Stomach (tissue), 9 donors: ENCODE results near the gene FAIM. TPM values are rescaled to one million over a fixed set of nuclear protein-coding genes. Genes with fewer than 3 reads are reported as not detected.
"Not testable (repeated sequence)": the region's sequence is repeated elsewhere in the genome, so short reads cannot be mapped to it uniquely, and the experiment has no call there.

ENCODE experiments used
- DNase-seq, 2 donors: peaks; one replicate each; pipeline versions ENCODE4 v3.0.0 to v3.0.0-alpha.2; 2013 to 2019
- H3K27ac ChIP-seq, 5 donors: fragments of 200-600 bp in 4 of 5; sonication (generic) in 4 of 5; one replicate each; pipeline ENCODE4 v1.5.1; 2013 to 2019; ENCODE audit warnings: mild to moderate bottlenecking in 1 of 5, moderate library complexity in 1 of 5
- H3K27me3 ChIP-seq, 3 donors: fragments of 200-600 bp; sonication (generic); one replicate each; pipeline ENCODE4 v1.5.1; 2017 to 2019; ENCODE audit warnings: mixed run types in 1 of 3
- H3K36me3 ChIP-seq, 4 donors: fragments of 200-600 bp; sonication (generic); 1 replicate in 3 of 4; 2 replicates in 1 of 4; pipeline ENCODE4 v1.5.1; 2016 to 2019
- H3K4me1 ChIP-seq, 4 donors: fragments of 200-600 bp; sonication (generic); one replicate each; pipeline ENCODE4 v1.5.1; 2016 to 2019
- H3K4me3 ChIP-seq, 4 donors: fragments of 200-600 bp; sonication (generic) in 3 of 4; one replicate each; pipeline ENCODE4 v1.5.1; 2016 to 2019; ENCODE audit warnings: mild to moderate bottlenecking in 1 of 4
- H3K9me3 ChIP-seq, 4 donors: fragments of 200-600 bp; sonication (generic); one replicate each; pipeline ENCODE4 v1.5.1; 2016 to 2019
- CTCF ChIP-seq, 7 experiments: fragments of 450-650 bp in 4 of 7; fragments of 200-600 bp in 3 of 7; sonication (generic) in 3 of 7; IDR thresholded peaks; one replicate each; pipeline ENCODE4 v1.5.1; 2016 to 2019; ENCODE audit warnings: antibody characterized with exemption in 7 of 7, control low read depth in 2 of 7, mild to moderate bottlenecking in 1 of 7
- EP300 ChIP-seq: sonication (generic); formaldehyde crosslinking; IDR thresholded peaks from one replicate; pipeline ENCODE4 v1.6.1; 2017; ENCODE audit warnings: antibody characterized with exemption
- POLR2A ChIP-seq, 4 donors: fragments of 450-650 bp; IDR thresholded peaks; one replicate each; pipeline ENCODE4 v1.6.1; 2016; ENCODE audit warnings: antibody characterized with exemption in 4 of 4, control low read depth in 2 of 4, mild to moderate bottlenecking in 1 of 4, moderate library complexity in 1 of 4
- POLR2AphosphoS5 ChIP-seq, 3 donors: sonication (generic); formaldehyde crosslinking; IDR thresholded peaks; one replicate each; pipeline ENCODE4 v1.6.1; 2016; ENCODE audit warnings: antibody characterized with exemption in 3 of 3
- WGBS, 5 donors: extraction: QIAGEN DNeasy Blood & Tissue Kit in 3 of 5; methylation state at CpG; one replicate each; pipeline versions ENCODE4 v1.1.5 to v1.1.7; 2013 to 2018; 5-methylcytosine and 5-hydroxymethylcytosine counted together
- intact Hi-C: fragments of 100-400 bp; cut with DNase I; formaldehyde crosslinking; loops from one replicate; pipeline ENCODE4 v1.15.1; 2023; ENCODE audit warnings: low total_unique reads
- polyA plus RNA-seq, 3 donors: library from polyadenylated mRNA; stranded (reverse); fragments of 200-250 nt; gene quantifications; one replicate each; pipeline ENCODE4 v1.2.3, GENCODE V29; 2013
- total RNA-seq, 5 donors: library from RNA; depleted of rRNA; stranded (reverse); fragments of >200 nt; gene quantifications; one replicate each; pipeline versions ENCODE4 v1.1.0 to v1.2.3, GENCODE V29; 2014 to 2016
- donor health status: healthy with polysubstance abuse.
- donor health status: Bipolar disorder and iron deficiency.
- donor health status: healthy.

FAIM gene
- total and polyA plus RNA-seq, 8 donors: 0.87 to 17.1 (median 13.8) TPM; not detected in 2

DNA sequence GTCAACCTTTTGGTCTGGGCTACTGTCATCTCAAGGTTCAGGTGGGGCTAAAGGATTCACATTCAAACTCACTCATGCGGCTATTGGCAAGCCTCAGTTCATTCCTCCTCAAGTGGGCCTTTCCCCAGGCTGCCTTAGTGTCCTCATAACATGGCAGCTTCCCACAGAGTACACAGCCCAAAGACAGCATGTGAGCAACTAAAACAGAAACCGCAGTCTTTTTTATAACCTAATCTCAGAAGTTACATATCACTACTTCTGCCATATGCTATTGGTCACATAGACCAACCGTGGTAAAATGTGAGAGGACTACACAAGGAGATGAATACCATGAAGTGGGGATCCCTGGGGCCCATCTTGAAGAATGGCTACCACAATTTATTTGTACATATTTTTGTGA, 10.0 kb upstream of the FAIM start:
- TF ChIP-seq POLR2AphosphoS5 (IDR thresholded peaks at IDR 0.05): no peak
- TF ChIP-seq POLR2A (IDR thresholded peaks at IDR 0.05): no peak
- TF ChIP-seq EP300: no peak
- TF ChIP-seq CTCF (IDR thresholded peaks at IDR 0.05): no peak
- no peak for DNase-seq
- Histone ChIP-seq H3K4me3 (no peak overlapping the region), H3K4me1 (peaks cover 4 to 8% (median 6%) of the 10 kb centered on the region in 4 donors), H3K9me3 (peaks cover 0 to 7% (median 0%) of the 10 kb centered on the region in 4 donors), H3K36me3 (no peaks in the 10 kb centered on the region), H3K27ac (no peak overlapping the region), H3K27me3 (no peaks in the 10 kb centered on the region)
- intact Hi-C loops: no loop called here
- 94 to 97% (median 95%) methylated on average over 3 of the region's 3 CpGs for WGBS, 5 donors

DNA sequence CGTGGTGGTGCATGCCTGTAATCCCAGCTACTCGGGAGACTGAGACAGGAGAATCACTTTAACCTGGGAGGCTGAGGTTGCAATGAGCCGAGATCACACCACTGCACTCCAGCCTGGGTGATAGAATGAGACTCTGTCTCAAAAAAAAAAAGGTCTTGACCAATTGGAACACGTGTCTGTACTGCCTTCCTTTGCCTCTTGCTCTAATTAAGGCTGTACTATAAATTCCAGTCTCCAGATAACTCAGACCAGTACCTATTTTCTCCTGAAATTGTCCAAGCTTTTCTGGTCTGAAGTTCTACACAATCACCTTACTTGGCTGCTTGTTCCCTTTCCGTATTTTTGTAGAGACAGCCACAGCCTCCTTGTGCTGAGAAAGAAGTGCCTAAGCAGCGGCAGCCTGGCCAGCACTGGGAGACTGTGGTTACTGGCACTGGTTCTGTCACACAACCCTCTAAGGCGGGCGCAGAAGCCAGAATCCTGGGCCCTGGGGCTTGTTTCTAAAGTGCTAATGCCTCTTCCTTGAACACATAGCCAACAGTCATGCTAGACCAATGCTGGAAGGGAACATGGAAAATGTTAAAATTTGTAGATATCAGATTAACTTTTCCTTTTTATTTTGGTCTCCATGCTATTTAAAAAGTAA, 8.3 kb upstream of the FAIM start:
- Histone ChIP-seq H3K9me3 (peaks cover 0 to 7% (median 0%) of the 10 kb centered on the region in 4 donors), H3K36me3 (no peaks in the 10 kb centered on the region), H3K4me3 (no peak overlapping the region), H3K27me3 (no peaks in the 10 kb centered on the region), H3K27ac (no peak overlapping the region), H3K4me1 (peaks cover 0 to 4% (median 0%) of the 10 kb centered on the region in 4 donors)
- no peak for DNase-seq
- TF ChIP-seq POLR2AphosphoS5 (IDR thresholded peaks at IDR 0.05) (no peak), POLR2A (IDR thresholded peaks at IDR 0.05) (no peak), CTCF (IDR thresholded peaks at IDR 0.05) (no peak), EP300 (no peak)
- WGBS, 5 donors: 64 to 77% (median 71%) methylated on average over 7 to 8 of the region's 8 CpGs
- intact Hi-C loops: loop anchor here (5.0 kb wide), 1 partner anchor 317 kb away; no protein-coding TSS in a partner anchor

GRCh38 chr3:138601661-138602060, 6.9 kb upstream of the FAIM start:
- H3K9me3 ChIP-seq, H3K27ac ChIP-seq, H3K4me3 ChIP-seq, DNase-seq, H3K36me3 ChIP-seq, H3K4me1 ChIP-seq, H3K27me3 ChIP-seq: not testable (repeated sequence)
- intact Hi-C loops: loop anchor here (5.0 kb wide), 1 partner anchor 316 kb away; no protein-coding TSS in a partner anchor
- 55 to 70% (median 60%) methylated on average over 2 of the region's 2 CpGs for WGBS, 5 donors

DNA sequence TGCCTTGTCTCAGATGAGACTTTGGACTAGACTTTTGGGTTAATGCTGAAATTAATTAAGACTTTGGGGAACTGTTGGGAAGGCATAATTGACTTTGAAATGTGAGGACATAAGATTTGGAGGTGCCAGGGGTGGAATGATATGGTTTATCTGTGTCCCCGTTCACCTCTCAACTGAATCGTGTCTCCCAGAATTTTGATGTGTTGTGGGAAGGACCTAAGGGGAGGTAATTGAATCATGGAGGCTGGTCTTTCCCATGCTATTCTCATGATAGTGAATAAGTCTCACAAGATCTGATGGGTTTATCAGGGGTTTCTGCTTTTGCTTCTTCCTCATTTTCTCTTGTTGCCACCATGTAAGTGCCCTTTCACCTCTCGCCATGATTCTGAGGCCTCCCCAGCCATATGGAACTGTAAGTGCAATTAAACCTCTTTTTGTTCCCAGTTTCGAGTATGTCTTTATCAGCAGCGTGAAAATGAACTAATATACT, 4.4 kb upstream of the FAIM start:
- 93 to 97% (median 96%) methylated on average over 5 of the region's 5 CpGs for WGBS, 5 donors
- not testable (repeated sequence) for H3K27ac ChIP-seq, H3K4me1 ChIP-seq, DNase-seq, H3K9me3 ChIP-seq, H3K36me3 ChIP-seq, H3K4me3 ChIP-seq, H3K27me3 ChIP-seq
- intact Hi-C loops: loop anchor here (5.0 kb wide), 1 partner anchor 313 kb away; no protein-coding TSS in a partner anchor

DNA sequence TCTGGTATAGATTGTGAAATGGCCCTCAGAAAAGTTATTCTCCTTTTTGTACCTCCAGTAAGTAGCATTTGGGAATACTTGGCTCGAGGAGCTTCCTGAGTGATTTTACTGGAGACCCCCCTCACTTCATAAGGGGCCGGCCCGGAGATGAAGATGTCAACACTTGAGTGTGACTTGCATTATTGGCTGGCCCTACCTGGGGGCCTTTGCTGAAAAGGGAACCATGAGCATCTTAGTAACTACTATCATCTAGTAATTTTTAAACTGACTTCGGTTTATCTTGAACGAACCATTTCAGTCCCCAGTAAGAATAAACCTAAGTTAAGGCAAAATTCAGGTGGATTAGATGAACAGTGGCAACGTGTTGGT, 1.3 kb downstream of the FAIM start:
- Histone ChIP-seq H3K27ac (peak overlapping the region in 4 of 5 donors; percentile 89 to 97 (median 91)), H3K27me3 (no peaks in the 10 kb centered on the region), H3K36me3 (no peaks in the 10 kb centered on the region), H3K4me3 (peak overlapping the region; percentile 64 to 80 (median 68)), H3K9me3 (no peaks in the 10 kb centered on the region), H3K4me1 (peaks cover 13 to 25% (median 16%) of the 10 kb centered on the region in 4 donors)
- intact Hi-C loops: no loop called here
- WGBS, 5 donors: 68 to 84% (median 76%) methylated on average over 6 of the region's 6 CpGs
- DNase-seq: peak in 1 of 2 donors; percentile 18
- TF ChIP-seq CTCF (IDR thresholded peaks at IDR 0.05): no peak
- TF ChIP-seq POLR2A (IDR thresholded peaks at IDR 0.05): no peak
- TF ChIP-seq EP300: no peak
- no peak for TF ChIP-seq POLR2AphosphoS5 (IDR thresholded peaks at IDR 0.05)
